Smooth muscle cell (in vitro differentiated cells): ENCODE measurements around the gene FOSL2. TPM values are rescaled to one million over a fixed set of nuclear protein-coding genes. Genes with fewer than 3 reads are reported as not detected.

Source experiments
- DNase-seq: peaks from one replicate; lab custom pipeline; 2025; ENCODE audit not compliant: unreplicated experiment; lab: John Stamatoyannopoulos, UW
- H2AFZ ChIP-seq: fragments of 200-600 bp; sonication (generic); 2 replicates; pipeline ENCODE4 v1.6.0; 2016; ENCODE audit warnings: antibody characterized with exemption, low read depth, mild to moderate bottlenecking
- H3F3A ChIP-seq: fragments of 200-600 bp; sonication (generic); 2 replicates; pipeline ENCODE4 v1.6.0; 2017; ENCODE audit warnings: antibody characterized with exemption, low read depth
- H3K27ac ChIP-seq: fragments of 200-600 bp; sonication (generic); 2 replicates; pipeline ENCODE4 v1.5.1; 2016; ENCODE audit warnings: low read depth, mild to moderate bottlenecking
- H3K27me3 ChIP-seq: fragments of 200-600 bp; sonication (generic); 2 replicates; pipeline ENCODE4 v1.6.1; 2016; ENCODE audit warnings: low read depth, mild to moderate bottlenecking
- H3K36me3 ChIP-seq: fragments of 200-600 bp; sonication (generic); 2 replicates; pipeline ENCODE4 v1.5.1; 2016; ENCODE audit warnings: low read depth
- H3K4me1 ChIP-seq: fragments of 200-600 bp; sonication (generic); 2 replicates; pipeline ENCODE4 v1.5.1; 2016; ENCODE audit warnings: low read depth
- H3K4me2 ChIP-seq: fragments of 200-600 bp; sonication (generic); 2 replicates; pipeline ENCODE4 v1.6.0; 2016; ENCODE audit warnings: mild to moderate bottlenecking
- H3K4me3 ChIP-seq: fragments of 200-600 bp; sonication (generic); 2 replicates; pipeline ENCODE4 v1.5.1; 2016; ENCODE audit warnings: mild to moderate bottlenecking
- H3K79me2 ChIP-seq: fragments of 200-600 bp; sonication (generic); 2 replicates; pipeline ENCODE4 v1.6.0; 2016; ENCODE audit warnings: low read depth, mild to moderate bottlenecking
- H3K9ac ChIP-seq: fragments of 200-600 bp; sonication (generic); 2 replicates; pipeline ENCODE4 v1.6.0; 2016; ENCODE audit warnings: low read depth
- H3K9me3 ChIP-seq: fragments of 200-600 bp; sonication (generic); replicated peaks from 2 replicates; pipeline ENCODE4 v1.5.1; 2016; ENCODE audit warnings: low read depth
- H4K20me1 ChIP-seq: fragments of 200-600 bp; sonication (generic); 2 replicates; pipeline ENCODE4 v1.6.0; 2016; ENCODE audit warnings: low read depth
- CTCF ChIP-seq: fragments of 200-600 bp; sonication (generic); IDR thresholded peaks from 2 replicates; pipeline ENCODE4 v1.5.1; 2017; ENCODE audit warnings: borderline replicate concordance, mild to moderate bottlenecking, antibody characterized with exemption; ENCODE audit not compliant: insufficient read depth, poor library complexity, severe bottlenecking
- WGBS: methylation state at CpG from one replicate; pipeline ENCODE4 v1.1.7; 2016; ENCODE audit warnings: low lambda C conversion rate; 5-methylcytosine and 5-hydroxymethylcytosine counted together
- polyA plus RNA-seq: library from polyadenylated mRNA; unstranded; fragments of >200 nt; fragmentation: Nextera tagmentation; extraction: Ambion mirVana; gene quantifications from 2 replicates; pipeline ENCODE4 v1.2.1, GENCODE V29; 2016
- total RNA-seq: library from RNA; depleted of rRNA; stranded (reverse); fragments of >200 nt; gene quantifications from 2 replicates; pipeline ENCODE4 v1.2.3, GENCODE V29; 2014

The FOSL2 gene
- total and polyA plus RNA-seq, 2 experiments from 2014 or later, result 70.8 to 106 TPM

DNA sequence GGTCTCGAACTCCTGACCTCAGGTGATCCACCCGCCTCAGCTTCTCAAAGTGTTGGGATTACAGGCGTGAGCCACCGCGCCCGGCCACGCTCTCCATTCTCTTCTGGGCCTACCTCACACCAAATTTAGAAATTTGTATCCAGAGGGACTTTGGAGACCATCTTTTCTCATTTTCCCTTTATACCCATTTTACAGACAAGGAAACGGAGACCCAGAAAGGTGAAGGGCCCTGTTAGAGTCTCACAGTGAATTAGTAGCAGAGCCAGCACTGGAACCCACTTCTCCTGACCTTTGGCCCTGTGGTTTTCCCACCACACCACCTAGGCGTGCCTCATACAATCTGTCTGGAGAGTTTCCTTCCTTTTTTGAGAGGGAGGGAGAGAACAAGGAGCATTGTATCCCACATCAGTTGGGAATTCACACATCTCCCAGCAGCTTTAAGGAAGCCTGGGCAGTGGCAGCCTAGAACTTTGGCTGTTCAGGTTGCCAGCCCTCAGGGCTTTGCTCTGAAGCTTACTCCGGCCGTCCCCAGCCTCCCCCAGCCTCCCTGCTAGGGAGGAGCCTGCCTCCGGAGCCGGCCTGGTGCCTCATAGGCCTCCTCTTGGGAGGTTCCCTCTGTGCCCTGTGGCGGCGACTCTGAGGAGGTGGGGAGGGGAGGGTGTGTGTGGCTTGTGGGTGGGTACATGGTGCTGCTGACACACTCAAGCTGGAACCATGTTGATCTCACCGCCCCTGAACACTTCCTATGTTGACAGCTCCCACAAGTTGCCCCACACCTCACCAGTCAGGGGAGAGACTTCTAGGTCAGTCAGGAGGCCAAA, 13.8 kb downstream of the FOSL2 start:
- DNase-seq, result no peak
- H3K79me2 ChIP-seq, result peaks cover 69% of the 10 kb centered on the region
- H3K4me1 ChIP-seq, result no peaks in the 10 kb centered on the region
- H3K27me3 ChIP-seq, result no peaks in the 10 kb centered on the region
- no peak overlapping the region for H3K9ac ChIP-seq
- peaks cover 100% of the 10 kb centered on the region for H4K20me1 ChIP-seq
- peak overlapping the region; percentile 91 for H3K27ac ChIP-seq
- H3K4me3 ChIP-seq, result no peak overlapping the region
- peaks cover 6% of the 10 kb centered on the region for H3K36me3 ChIP-seq
- 73% methylated on average over 13 of the region's 16 CpGs for WGBS
- TF ChIP-seq CTCF, result no peak
- H3F3A ChIP-seq, result peaks cover 51% of the 10 kb centered on the region
- no peak overlapping the region for H2AFZ ChIP-seq
- no peak overlapping the region for H3K4me2 ChIP-seq
- no peaks in the 10 kb centered on the region for H3K9me3 ChIP-seq

DNA sequence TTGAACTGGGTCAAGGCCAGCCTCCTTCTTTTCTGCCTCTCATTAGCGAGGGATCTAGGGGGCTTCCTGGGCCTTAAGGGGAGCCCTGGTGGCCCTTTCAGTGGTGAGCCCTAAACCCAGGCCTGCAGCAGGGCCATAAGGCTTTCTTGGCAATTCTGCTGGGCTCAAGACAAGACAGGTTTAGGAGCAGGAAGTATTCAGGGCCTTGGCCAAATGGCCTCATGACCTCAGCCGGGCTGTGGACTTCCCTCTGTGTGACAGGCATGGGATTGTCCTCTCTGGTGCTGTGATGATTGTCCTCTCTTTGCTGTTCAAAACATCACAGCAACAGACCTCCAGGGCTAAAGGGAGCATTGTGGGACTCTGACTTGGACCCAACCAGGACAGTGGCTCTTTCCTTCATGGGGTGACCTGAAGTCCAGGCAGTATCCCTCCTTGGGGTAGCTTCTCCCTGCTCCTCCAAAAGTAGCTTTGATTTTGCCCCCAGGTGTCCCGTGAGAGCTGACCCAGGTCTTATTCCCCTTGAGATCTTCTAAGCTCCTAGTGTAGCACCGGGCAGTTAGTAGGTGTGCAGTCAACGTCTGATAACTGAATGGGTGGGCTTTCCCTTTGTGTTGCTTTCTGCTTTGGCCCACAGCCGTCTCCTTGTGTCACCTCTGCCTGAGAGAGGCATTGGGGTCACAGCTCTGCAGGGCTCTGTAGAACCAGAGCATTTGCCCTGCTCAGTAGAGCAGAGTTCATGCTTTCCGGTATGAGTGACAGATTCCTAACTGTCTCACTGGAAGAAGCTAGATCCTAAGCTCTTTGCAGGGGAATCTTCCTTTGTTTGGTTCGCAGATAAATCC, 14.7 kb downstream of the FOSL2 start:
- peaks cover 61% of the 10 kb centered on the region for H3K79me2 ChIP-seq
- DNase-seq, result no peak
- H4K20me1 ChIP-seq, result peaks cover 100% of the 10 kb centered on the region
- 92% methylated on average over 8 of the region's 8 CpGs for WGBS
- H3F3A ChIP-seq, result peaks cover 51% of the 10 kb centered on the region
- H2AFZ ChIP-seq, result no peak overlapping the region
- H3K4me2 ChIP-seq, result peak overlapping the region; percentile 8
- no peaks in the 10 kb centered on the region for H3K27me3 ChIP-seq
- no peak overlapping the region for H3K4me3 ChIP-seq
- H3K9me3 ChIP-seq, result no peaks in the 10 kb centered on the region
- no peak for TF ChIP-seq CTCF
- H3K27ac ChIP-seq, result peak overlapping the region; percentile 91
- H3K36me3 ChIP-seq, result peaks cover 7% of the 10 kb centered on the region
- H3K4me1 ChIP-seq, result no peaks in the 10 kb centered on the region
- no peak overlapping the region for H3K9ac ChIP-seq

- 98% methylated on average over 5 of the region's 5 CpGs for WGBS
- Histone ChIP-seq H3K27me3 (no peaks in the 10 kb centered on the region), H3K4me1 (no peaks in the 10 kb centered on the region), H3K9ac (no peak overlapping the region), H3K4me2 (peak overlapping the region; percentile 25), H4K20me1 (peaks cover 100% of the 10 kb centered on the region), H3K79me2 (peaks cover 56% of the 10 kb centered on the region), H3K36me3 (peaks cover 10% of the 10 kb centered on the region), H2AFZ (no peak overlapping the region), H3K27ac (peak overlapping the region; percentile 91), H3K9me3 (no peaks in the 10 kb centered on the region), H3K4me3 (no peak overlapping the region), H3F3A (peaks cover 51% of the 10 kb centered on the region)
- TF ChIP-seq CTCF, result no peak
- DNase-seq, result no peak
Measured at GRCh38 chr2:28407976-28408690, 15.5 kb downstream of the FOSL2 start.
